WI38 (cell line): Measurements from ENCODE around the gene OR2AT4.
"Not testable (repeated sequence)": the region's sequence is repeated elsewhere in the genome, so short reads cannot be mapped to it uniquely, and the experiment has no call there.

ENCODE experiments used
- H3K4me3 ChIP-seq: 2 replicates; pipeline ENCODE4 v1.5.1; 2011; ENCODE audit warnings: low read depth, mild to moderate bottlenecking, control low read depth, low read length
- TF ChIP-seq, protein P1 (sequence below): IDR thresholded peaks from 2 replicates; pipeline ENCODE4 v1.5.1; 2012; ENCODE audit warnings: low read depth, mild to moderate bottlenecking, control low read depth, low read length

OR2AT4 gene

GRCh38 chr11:75063741-75064314 is 32.8 kb downstream of the OR2AT4 start:
- no peak overlapping the region for H3K4me3 ChIP-seq
- TF ChIP-seq, protein P1, sequence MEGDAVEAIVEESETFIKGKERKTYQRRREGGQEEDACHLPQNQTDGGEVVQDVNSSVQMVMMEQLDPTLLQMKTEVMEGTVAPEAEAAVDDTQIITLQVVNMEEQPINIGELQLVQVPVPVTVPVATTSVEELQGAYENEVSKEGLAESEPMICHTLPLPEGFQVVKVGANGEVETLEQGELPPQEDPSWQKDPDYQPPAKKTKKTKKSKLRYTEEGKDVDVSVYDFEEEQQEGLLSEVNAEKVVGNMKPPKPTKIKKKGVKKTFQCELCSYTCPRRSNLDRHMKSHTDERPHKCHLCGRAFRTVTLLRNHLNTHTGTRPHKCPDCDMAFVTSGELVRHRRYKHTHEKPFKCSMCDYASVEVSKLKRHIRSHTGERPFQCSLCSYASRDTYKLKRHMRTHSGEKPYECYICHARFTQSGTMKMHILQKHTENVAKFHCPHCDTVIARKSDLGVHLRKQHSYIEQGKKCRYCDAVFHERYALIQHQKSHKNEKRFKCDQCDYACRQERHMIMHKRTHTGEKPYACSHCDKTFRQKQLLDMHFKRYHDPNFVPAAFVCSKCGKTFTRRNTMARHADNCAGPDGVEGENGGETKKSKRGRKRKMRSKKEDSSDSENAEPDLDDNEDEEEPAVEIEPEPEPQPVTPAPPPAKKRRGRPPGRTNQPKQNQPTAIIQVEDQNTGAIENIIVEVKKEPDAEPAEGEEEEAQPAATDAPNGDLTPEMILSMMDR: no peak

- H3K4me3 ChIP-seq: no peak overlapping the region
- TF ChIP-seq, protein P1: no peak
Measured at GRCh38 chr11:75059299-75059698, 37.4 kb downstream of the OR2AT4 start.

DNA sequence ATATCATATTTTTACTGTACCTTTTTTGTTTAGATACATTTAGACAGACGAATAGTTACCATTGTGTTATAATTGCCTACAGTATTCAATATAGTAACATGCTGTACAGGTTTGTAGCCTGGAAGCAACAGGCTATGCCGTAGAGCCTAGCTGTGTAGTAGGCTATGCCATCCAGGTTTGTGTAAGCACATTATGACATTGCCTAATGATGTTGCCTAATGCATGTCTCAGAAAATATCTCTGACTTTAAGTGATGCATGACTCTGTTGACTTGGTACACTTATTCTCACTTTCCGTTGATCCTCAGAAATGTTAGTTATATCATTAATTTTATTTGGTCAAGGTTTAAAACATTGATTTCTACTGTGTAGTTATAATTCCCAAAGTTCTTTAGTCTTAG is 39.9 kb downstream of the OR2AT4 start:
- TF ChIP-seq, protein P1: no peak

DNA sequence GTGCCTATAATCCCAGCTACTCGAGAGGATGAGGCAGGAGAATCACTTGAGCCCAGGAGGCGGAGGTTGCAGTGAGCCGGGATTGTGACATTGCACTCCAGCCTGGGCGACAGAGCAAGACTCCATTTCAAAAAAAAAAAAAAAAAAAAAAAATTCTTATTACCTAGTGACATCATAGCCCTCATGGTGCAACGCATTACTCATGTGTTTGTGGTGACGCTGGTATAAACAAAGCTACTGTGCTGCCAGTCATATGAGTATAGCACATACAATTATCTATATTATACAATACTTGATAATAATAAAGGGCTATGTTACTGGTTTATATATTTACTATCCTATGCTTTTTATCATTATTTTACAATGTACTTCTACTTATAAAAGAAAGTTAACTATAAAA is 41.2 kb downstream of the OR2AT4 start:
- no peak overlapping the region for H3K4me3 ChIP-seq
- TF ChIP-seq, protein P1: no peak

More for the DNA sequence above, 39.9 kb downstream of the OR2AT4 start:
- H3K4me3 ChIP-seq: no peak overlapping the region

DNA sequence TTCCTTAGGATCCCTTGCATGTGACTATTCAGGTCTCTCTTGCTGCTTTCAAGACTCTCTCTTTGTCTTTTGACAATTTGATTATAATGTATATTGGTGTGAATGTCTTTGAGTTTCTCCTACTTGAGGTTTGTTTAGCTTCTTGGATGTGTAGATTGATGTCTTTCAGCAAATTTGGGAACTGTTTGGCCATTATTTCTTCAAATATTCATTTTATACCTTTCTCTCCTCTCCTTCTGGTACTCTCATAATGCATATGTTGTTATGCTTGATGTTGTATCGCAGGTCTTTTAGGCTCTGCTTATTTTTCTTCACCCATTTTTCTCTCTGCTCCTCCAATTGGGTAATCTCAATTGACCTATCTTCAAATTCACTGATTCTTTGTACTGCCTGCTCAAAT is 44.2 kb downstream of the OR2AT4 start:
- no peak overlapping the region for H3K4me3 ChIP-seq
- TF ChIP-seq, protein P1: no peak

DNA sequence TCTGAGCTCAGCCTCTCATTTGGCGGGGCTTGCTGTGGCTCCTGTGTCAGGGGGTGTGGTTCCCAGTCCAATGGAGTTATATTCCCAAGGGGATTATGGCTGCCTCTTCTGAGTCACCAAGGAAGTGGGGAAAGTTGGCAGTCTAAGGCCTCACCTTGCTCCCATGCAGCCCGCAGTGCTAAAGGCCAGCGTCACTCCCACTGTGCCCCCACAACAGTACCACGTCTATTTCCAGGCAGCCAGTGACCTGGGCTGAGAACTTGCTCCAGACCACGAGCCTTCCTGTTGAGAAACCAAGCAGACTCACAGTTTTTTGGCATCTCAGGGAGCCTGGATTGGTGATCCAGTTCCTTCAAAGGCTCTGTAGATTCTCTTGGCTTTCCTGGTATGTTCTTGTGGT is 45.6 kb downstream of the OR2AT4 start:
- H3K4me3 ChIP-seq: no peak overlapping the region
- TF ChIP-seq, protein P1: no peak

DNA sequence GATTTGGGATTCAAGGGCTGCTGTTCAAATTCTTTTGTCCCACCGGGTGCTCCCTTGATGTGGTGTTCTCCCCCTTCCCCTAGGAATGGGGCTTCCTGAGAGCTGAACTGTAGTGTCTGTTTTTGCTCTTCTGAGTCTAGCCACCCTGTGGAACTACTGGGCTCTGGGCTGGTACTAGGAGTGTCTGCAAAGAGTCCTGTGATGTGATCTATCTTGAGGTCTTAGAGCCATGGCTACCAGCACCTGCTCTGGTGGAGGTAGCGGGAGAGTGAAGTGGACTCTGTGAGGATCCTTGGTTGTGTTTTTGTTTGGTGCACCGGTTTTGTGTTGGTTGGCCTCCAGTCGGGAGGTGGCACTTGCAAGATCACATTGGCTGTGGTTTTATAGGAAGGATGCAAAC is 46.2 kb downstream of the OR2AT4 start:
- no peak overlapping the region for H3K4me3 ChIP-seq
- TF ChIP-seq, protein P1: no peak

DNA sequence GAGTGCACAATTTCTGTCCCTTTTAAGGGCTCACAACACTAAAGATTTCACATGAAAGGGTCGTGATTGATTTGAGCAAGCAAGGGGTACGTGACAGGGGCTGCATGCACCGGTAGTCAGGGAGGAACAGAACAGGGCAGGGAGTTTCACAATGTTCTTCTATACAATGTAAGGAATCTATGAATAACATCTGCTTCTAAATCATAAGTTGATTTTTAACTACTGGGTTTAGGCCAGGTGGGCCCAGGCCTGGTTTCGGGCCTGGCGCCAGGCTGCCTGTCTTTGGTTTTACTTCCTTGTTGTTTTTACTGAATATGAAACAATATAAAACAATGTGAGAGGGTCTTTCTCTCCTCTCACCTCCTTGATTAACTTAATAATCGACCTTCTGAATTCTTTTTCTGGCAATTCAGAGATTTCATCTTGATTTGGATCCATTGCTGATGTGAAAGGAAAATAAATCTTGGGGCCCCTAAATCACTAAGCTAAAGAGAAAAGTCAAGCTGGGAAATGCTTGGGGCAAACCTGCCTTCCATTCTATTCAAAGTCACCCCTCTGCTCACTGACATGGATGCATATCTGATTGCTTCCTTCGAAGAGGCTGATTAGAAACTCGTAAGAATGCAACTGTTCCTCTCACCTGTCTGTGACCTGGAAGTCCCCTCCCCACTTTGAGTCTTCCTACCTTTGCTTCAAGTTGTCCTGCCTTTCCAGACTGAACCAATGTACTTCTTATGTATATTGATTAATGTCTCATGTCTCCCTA is 47.0 kb downstream of the OR2AT4 start:
- not testable (repeated sequence) for H3K4me3 ChIP-seq
